K562 (cell line): ENCODE measurements around the gene TARBP1. TPM values are rescaled to one million over a fixed set of nuclear protein-coding genes. Genes with fewer than 3 reads are reported as not detected.

Source experiments
- BRCA1 ChIP-seq, 2 experiments: fragments of 450-650 bp in 1 of 2; sonication (generic) in 1 of 2; formaldehyde crosslinking in 1 of 2; IDR thresholded peaks; 2 replicates each; pipeline versions ENCODE4 v1.5.0 to v1.6.1; 2017 to 2020; ENCODE audit warnings: mild to moderate bottlenecking in 1 of 2, missing genetic modification reagents in 1 of 2
- CBFA2T2 ChIP-seq: fragments of 450-650 bp; conservative IDR thresholded peaks from 2 replicates; pipeline ENCODE4 v1.6.1; 2017; ENCODE audit warnings: mild to moderate bottlenecking
- CBX8 ChIP-seq: fragments of 200-600 bp; sonication (generic); IDR thresholded peaks from 2 replicates; pipeline ENCODE4 v1.6.1; 2012; ENCODE audit warnings: borderline replicate concordance, mixed run types, low read depth, mild to moderate bottlenecking, moderate library complexity, mixed read lengths, low read length, control low read depth, inconsistent platforms; ENCODE audit not compliant: poor library complexity, severe bottlenecking; ENCODE audit errors: extremely low read depth
- FOSL1 ChIP-seq: fragments of 200-800 bp; sonication (Bioruptor generic); conservative IDR thresholded peaks from 2 replicates; pipeline ENCODE4 v1.6.1; 2016; ENCODE audit warnings: missing genetic modification characterization, missing compliant biosample characterization
- MAFK ChIP-seq: IDR thresholded peaks from 2 replicates; pipeline ENCODE4 v1.6.1; 2011; ENCODE audit warnings: low read length, improper control_type of control experiment
- PTRF ChIP-seq: fragments of 450-650 bp; IDR thresholded peaks from 2 replicates; pipeline ENCODE4 v1.6.1; 2016; ENCODE audit warnings: mild to moderate bottlenecking, missing genetic modification characterization, missing compliant biosample characterization
- SMAD2 ChIP-seq: fragments of 150-350 bp; IDR thresholded peaks from 2 replicates; pipeline ENCODE4 v1.6.1; 2014; ENCODE audit warnings: low read depth, mild to moderate bottlenecking, low read length
- TAL1 ChIP-seq: fragments of 450-650 bp; IDR thresholded peaks from 2 replicates; pipeline ENCODE4 v1.6.1; 2016; ENCODE audit warnings: mild to moderate bottlenecking
- TCF3 ChIP-seq: sonication (generic); formaldehyde crosslinking; IDR thresholded peaks from 2 replicates; pipeline ENCODE4 v1.4.0; 2020; ENCODE audit warnings: mild to moderate bottlenecking, missing genetic modification reagents
- TCF7 ChIP-seq: sonication (generic); IDR thresholded peaks from 2 replicates; pipeline ENCODE4 v1.6.1; 2016; ENCODE audit warnings: antibody characterized with exemption, borderline replicate concordance
- TGIF2 ChIP-seq: sonication (generic); formaldehyde crosslinking; IDR thresholded peaks from 2 replicates; pipeline ENCODE4 v1.8.1; 2022; ENCODE audit warnings: mild to moderate bottlenecking, missing genetic modification reagents, moderate library complexity
- U2AF1 ChIP-seq: fragments of 200-400 bp; formaldehyde crosslinking; optimal IDR thresholded peaks from 2 replicates; pipeline ENCODE3; 2017; ENCODE audit warnings: mild to moderate bottlenecking, low read depth, low read length, moderate library complexity
- ZBED1 ChIP-seq: IDR thresholded peaks from 2 replicates; pipeline ENCODE4 v1.6.1; 2014
- ZC3H8 ChIP-seq: fragments of 450-650 bp; IDR thresholded peaks from 2 replicates; pipeline ENCODE4 v1.6.1; 2017
- ZNF23 ChIP-seq: fragments of 250-450 bp; sonication (Bioruptor Pico); IDR thresholded peaks from 2 replicates; pipeline ENCODE4 v1.4.0; 2020; ENCODE audit warnings: mild to moderate bottlenecking
- polyA plus RNA-seq, 8 experiments: library from polyadenylated mRNA; depleted of rRNA in 4 of 8; stranded (reverse) in 5 of 8; unstranded in 3 of 8; fragments of >200 nt; fragmentation: Nextera tagmentation in 2 of 8; fragmentation: Illumina TruSeq in 1 of 8; extraction: Ambion mirVana in 2 of 8; extraction: Trizol in 1 of 8; gene quantifications; 2 replicates each; pipeline versions ENCODE4 v1.2.1 to v1.2.3, GENCODE V29; 2011 to 2014; ENCODE audit warnings: inconsistent platforms in 1 of 8, missing spikeins in 1 of 8
- total RNA-seq, 7 experiments: library from RNA; depleted of rRNA in 6 of 7; stranded (reverse); fragments of >200 nt in 6 of 7; fragmentation: Illumina TruSeq in 2 of 7; extraction: Trizol in 2 of 7; gene quantifications; 2 replicates each; pipeline versions ENCODE4 v1.2.1 to v1.2.3, GENCODE V29; 2011 to 2021; ENCODE audit warnings: low replicate concordance in 1 of 7

TARBP1 gene
- total and polyA plus RNA-seq, 9 of the 15 experiments (the other 6 are each of a cell fraction or from before 2014, with no cell fraction given), result 8.8 to 48.0 (median 22.9) TPM

- peak; percentile 41; the same call in 1 of the 2 replicates for TF ChIP-seq TAL1
- no peak for TF ChIP-seq BRCA1 (IDR thresholded peaks at IDR 0.05)
- no peak for TF ChIP-seq BRCA1 (CRISPR knock-in tag; IDR thresholded peaks at IDR 0.05)
- no peak for TF ChIP-seq TGIF2 (CRISPR knock-in tag)
- no peak for TF ChIP-seq FOSL1 (tag)
- no peak for TF ChIP-seq TCF7
- no peak for TF ChIP-seq ZNF23 (CRISPR knock-in tag)
- no peak for TF ChIP-seq ZC3H8
- peak; percentile 25; the same call in 1 of the 2 replicates for TF ChIP-seq CBFA2T2
- TF ChIP-seq PTRF (tag), result no peak
- no peak for TF ChIP-seq ZBED1
- TF ChIP-seq CBX8, result no peak
- TF ChIP-seq MAFK, result no peak
- TF ChIP-seq U2AF1, result no peak
- TF ChIP-seq SMAD2, result no peak
- peak; percentile 62 for TF ChIP-seq TCF3 (CRISPR knock-in tag)
Measured at GRCh38 chr1:234355782-234356510, 123.0 kb downstream of the TARBP1 start (continued).
